Astrocyte of the cerebellum (primary cell): ENCODE data around the gene TNK1.

Experiments
- DNase-seq: peaks from one replicate; pipeline ENCODE4 v3.0.0-alpha.2; 2011; ENCODE audit warnings: low read depth
- H3K4me3 ChIP-seq: 2 replicates; pipeline ENCODE4 v1.5.1; 2011; ENCODE audit warnings: mild to moderate bottlenecking, low read depth, low read length, moderate library complexity
- in situ Hi-C: cut with HindIII; loops from 2 replicates; pipeline ENCODE4 v1.10.0; 2017; ENCODE audit warnings: low sequenced_read_pairs
- TF ChIP-seq, protein P1 (sequence below): IDR thresholded peaks from 2 replicates; pipeline ENCODE4 v1.5.1; 2012; ENCODE audit warnings: low read length, low read depth, moderate library complexity, mild to moderate bottlenecking; ENCODE audit errors: missing control alignments

The TNK1 gene

DNA sequence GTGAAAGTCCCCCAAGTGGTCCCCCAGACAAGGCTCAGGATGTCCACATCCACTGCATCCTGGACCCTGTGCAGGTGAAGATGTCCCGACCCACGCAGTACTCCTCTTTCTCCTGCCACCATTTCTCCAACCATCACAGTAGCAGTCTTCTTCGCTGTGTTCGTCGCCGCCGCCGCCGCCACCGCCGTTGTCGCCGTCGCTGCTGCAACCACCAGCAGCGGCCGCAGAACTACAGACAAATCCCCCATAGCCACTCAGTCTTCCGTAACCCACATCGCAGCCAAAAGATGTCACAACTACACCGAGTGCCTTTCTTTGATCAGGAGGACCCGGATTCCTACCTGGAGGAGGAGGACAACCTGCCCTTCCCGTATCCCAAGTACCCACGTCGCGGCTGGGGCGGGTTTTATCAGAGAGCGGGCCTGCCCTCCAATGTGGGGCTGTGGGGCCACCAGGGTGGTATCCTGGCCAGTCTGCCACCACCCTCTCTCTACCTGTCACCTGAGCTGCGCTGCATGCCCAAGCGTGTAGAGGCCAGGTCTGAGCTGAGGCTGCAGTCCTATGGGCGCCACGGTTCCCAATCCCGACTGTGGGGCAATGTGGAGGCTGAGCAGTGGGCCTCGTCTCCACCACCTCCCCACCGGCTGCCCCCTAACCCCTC lies 45.4 kb downstream of the TNK1 start:
- H3K4me3 ChIP-seq, result no peak overlapping the region
- no peak for DNase-seq
- in situ Hi-C loops, result no loop called here
- TF ChIP-seq, protein P1, sequence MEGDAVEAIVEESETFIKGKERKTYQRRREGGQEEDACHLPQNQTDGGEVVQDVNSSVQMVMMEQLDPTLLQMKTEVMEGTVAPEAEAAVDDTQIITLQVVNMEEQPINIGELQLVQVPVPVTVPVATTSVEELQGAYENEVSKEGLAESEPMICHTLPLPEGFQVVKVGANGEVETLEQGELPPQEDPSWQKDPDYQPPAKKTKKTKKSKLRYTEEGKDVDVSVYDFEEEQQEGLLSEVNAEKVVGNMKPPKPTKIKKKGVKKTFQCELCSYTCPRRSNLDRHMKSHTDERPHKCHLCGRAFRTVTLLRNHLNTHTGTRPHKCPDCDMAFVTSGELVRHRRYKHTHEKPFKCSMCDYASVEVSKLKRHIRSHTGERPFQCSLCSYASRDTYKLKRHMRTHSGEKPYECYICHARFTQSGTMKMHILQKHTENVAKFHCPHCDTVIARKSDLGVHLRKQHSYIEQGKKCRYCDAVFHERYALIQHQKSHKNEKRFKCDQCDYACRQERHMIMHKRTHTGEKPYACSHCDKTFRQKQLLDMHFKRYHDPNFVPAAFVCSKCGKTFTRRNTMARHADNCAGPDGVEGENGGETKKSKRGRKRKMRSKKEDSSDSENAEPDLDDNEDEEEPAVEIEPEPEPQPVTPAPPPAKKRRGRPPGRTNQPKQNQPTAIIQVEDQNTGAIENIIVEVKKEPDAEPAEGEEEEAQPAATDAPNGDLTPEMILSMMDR, result no peak

DNA sequence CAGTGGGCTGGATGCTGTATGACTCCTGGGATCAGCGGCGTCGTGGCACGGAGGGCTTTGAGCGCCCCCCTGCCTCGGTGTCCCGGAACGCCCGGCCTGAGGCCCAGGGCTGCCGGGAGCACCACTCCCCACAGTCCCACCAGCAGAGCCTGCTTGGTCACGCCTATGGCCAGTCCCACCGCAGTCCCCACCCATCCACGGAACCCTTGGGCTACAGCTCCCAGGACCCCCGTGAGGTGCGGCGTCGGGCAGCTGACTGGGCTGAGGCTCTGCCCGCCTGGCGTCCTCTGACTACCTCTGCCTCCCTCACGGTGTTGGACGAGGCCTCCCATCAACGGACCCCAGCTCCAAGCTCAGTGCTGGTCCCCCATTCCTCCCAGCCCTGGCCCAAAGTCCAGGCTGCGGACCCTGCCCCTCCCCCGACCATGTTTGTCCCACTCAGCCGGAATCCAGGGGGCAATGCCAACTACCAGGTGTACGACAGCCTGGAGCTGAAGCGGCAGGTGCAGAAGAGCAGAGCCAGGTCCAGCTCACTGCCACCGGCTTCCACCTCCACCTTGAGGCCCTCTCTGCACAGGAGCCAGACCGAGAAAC lies 46.1 kb downstream of the TNK1 start:
- TF ChIP-seq, protein P1, result no peak
- in situ Hi-C loops, result no loop called here

DNA sequence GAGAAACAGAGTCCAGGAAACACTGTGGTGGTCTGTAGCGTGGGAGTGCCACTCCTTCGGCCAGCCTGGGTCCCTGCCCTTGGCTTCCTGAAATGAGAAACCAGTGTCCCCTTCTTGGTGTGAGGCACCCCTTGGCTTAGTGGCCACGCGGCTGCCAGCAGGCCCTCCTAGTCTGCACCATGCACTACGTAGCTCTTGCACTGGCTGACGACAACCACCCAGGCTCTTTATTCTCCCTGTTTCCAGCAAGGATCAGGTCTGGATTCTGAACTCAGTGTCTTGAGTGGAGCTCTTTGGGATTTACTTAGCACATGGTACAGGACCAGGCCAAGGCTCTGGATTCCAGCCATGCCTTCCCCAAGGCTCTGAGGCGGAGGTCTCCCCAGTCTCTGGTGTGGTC lies 46.7 kb downstream of the TNK1 start:
- TF ChIP-seq, protein P1, result no peak
- in situ Hi-C loops, result no loop called here
- no peak overlapping the region for H3K4me3 ChIP-seq
- DNase-seq, result no peak

More for the DNA sequence above, 46.1 kb downstream of the TNK1 start:
- H3K4me3 ChIP-seq, result no peak overlapping the region
- DNase-seq, result no peak

DNA sequence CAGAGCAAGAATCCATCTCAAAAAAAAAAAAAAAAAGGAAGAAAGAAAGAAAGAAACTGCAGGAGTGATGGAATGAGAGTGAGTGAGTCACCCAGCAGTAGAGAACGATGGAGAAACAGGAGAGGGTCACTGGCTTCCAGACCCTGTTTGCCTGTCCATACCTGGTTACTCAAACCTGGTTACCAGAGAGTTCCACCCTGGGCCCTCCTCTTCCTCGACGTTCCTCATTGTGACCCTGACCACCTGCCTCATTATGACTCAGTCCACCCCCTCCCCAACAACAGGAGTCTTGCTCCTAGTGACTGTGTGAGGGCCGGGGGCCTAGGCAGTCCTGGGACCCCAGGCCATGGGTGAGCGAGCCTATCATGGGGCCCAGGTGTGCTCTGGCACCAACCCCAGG lies 47.7 kb downstream of the TNK1 start, which contains the start of gene SPEM3:
Gene SPEM3, plus strand, starts transcription at position 301 of the 400 bp plus-strand sequence. Its CDS starts 46 bp downstream, at position 347.
- in situ Hi-C loops, result no loop called here
- no peak within 1 kb of the TSS for H3K4me3 ChIP-seq
- TF ChIP-seq, protein P1, result no peak
- DNase-seq, result no peak

DNA sequence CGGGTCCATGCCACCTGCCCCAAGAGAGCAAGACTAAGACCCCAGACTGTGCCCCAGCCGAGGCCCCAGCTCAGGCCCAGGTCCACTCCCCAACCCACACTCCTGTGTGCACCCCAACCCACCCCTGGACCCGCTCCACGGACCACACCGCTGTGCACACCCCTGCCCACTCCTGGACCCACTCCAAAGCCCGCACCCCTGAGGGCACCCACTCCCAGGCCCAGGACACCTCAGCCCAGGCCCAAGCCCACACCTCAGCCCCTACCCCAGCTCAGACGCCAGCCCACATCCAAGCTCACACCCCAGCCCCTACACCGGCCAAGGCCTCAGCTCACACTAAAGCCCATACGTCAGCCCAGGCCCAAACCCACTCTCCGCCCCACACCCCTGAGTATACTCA lies 48.8 kb downstream of the TNK1 start:
- TF ChIP-seq, protein P1, result no peak
- no peak for DNase-seq
- no peak overlapping the region for H3K4me3 ChIP-seq
- in situ Hi-C loops, result loop anchor here (5.0 kb wide), 1 partner anchor 48 kb away; the partner anchor contains the start of gene ZBTB4

DNA sequence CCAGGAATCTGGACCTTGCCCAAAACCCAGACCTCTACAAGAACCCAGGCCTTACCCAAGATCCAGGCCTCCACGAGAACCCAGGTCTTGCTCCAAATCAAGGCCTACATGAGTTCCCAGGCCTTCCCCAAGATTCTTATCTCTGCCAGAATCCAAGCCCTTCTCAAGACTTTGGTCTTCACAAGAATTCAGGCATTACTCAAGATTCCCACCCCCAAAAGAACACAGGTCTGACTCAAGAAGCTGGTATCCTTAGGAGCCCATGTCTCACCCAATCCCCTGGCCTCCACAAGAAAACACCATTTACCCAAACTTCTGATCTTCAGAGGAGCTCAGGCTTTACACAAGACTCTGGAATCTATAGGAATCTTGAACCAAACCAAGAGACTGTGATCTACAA lies 50.3 kb downstream of the TNK1 start:
- H3K4me3 ChIP-seq, result no peak overlapping the region
- in situ Hi-C loops, result loop anchor here (5.0 kb wide), 1 partner anchor 46 kb away; the partner anchor contains the start of gene ZBTB4
- TF ChIP-seq, protein P1, result no peak
- no peak for DNase-seq
